Loucy (cell line): ENCODE data around the gene TMCC2.

Experiments
- EZH2phosphoT487 ChIP-seq: fragments of 200-600 bp; IDR thresholded peaks from 2 replicates; pipeline ENCODE4 v1.6.1; 2018; ENCODE audit warnings: antibody characterized with exemption, mild to moderate bottlenecking, moderate library complexity, borderline replicate concordance
- TF ChIP-seq, protein P1 (sequence below): fragments of 200-600 bp; sonication (generic); conservative IDR thresholded peaks from 2 replicates; pipeline ENCODE4 v1.5.1; 2014; ENCODE audit warnings: mild to moderate bottlenecking, antibody characterized with exemption, low read length

- TF ChIP-seq, protein P1, sequence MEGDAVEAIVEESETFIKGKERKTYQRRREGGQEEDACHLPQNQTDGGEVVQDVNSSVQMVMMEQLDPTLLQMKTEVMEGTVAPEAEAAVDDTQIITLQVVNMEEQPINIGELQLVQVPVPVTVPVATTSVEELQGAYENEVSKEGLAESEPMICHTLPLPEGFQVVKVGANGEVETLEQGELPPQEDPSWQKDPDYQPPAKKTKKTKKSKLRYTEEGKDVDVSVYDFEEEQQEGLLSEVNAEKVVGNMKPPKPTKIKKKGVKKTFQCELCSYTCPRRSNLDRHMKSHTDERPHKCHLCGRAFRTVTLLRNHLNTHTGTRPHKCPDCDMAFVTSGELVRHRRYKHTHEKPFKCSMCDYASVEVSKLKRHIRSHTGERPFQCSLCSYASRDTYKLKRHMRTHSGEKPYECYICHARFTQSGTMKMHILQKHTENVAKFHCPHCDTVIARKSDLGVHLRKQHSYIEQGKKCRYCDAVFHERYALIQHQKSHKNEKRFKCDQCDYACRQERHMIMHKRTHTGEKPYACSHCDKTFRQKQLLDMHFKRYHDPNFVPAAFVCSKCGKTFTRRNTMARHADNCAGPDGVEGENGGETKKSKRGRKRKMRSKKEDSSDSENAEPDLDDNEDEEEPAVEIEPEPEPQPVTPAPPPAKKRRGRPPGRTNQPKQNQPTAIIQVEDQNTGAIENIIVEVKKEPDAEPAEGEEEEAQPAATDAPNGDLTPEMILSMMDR: no peak
- no peak for TF ChIP-seq EZH2phosphoT487
These were observed 13.8 kb downstream of the TMCC2 start for GRCh38 chr1:205241366-205242030.
